ENCODE data around the gene SPEM1.

GRCh38 chr17:7374353-7374752 lies 45.8 kb upstream of the SPEM1 start:
- TF ChIP-seq, protein P1, sequence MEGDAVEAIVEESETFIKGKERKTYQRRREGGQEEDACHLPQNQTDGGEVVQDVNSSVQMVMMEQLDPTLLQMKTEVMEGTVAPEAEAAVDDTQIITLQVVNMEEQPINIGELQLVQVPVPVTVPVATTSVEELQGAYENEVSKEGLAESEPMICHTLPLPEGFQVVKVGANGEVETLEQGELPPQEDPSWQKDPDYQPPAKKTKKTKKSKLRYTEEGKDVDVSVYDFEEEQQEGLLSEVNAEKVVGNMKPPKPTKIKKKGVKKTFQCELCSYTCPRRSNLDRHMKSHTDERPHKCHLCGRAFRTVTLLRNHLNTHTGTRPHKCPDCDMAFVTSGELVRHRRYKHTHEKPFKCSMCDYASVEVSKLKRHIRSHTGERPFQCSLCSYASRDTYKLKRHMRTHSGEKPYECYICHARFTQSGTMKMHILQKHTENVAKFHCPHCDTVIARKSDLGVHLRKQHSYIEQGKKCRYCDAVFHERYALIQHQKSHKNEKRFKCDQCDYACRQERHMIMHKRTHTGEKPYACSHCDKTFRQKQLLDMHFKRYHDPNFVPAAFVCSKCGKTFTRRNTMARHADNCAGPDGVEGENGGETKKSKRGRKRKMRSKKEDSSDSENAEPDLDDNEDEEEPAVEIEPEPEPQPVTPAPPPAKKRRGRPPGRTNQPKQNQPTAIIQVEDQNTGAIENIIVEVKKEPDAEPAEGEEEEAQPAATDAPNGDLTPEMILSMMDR (IDR thresholded peaks at IDR 0.05) = no peak
- TF ChIP-seq EP300 (IDR thresholded peaks at IDR 0.05) (no peak), POLR2A (IDR thresholded peaks at IDR 0.05) (no peak)
